K562 (cell line): ENCODE measurements around the gene CRYBG3. TPM values are rescaled to one million over a fixed set of nuclear protein-coding genes. Genes with fewer than 3 reads are reported as not detected.

Source experiments
- ATAC-seq: fragments of 200-7000 bp; cut with Tn5 transposase; 3 replicates; pipeline ENCODE4 v1.9.1; 2020; ENCODE audit warnings: moderate library complexity
- BruUV-seq: library from RNA; stranded (reverse); fragments of 400-500 nt; replicated peaks from 2 replicates; lab custom pipeline; 2021; lab: Mats Ljungman, UMichigan
- CTCF ChIA-PET: fragments of 300-600 bp; formaldehyde crosslinking; extraction: SDS; loops from one replicate; lab custom pipeline; 2021; ENCODE audit warnings: low intra/inter-chr PET ratio; lab: Yijun Ruan, JAX
- POLR2A ChIA-PET: fragments of 300-600, 350-650 bp; sonication (Branson Sonifier 250); formaldehyde crosslinking; extraction: SDS; loops from one replicate; lab custom pipeline; 2021; ENCODE audit warnings: antibody characterized with exemption, inconsistent platforms; lab: Yijun Ruan, JAX
- DNase-seq, 4 experiments: peaks; one replicate each; pipeline versions ENCODE4 v3.0.0 to v3.0.0-alpha.2; 2011 to 2018; ENCODE audit warnings: low spot score in 3 of 4, mixed read lengths in 3 of 4; ENCODE audit errors: extremely low read depth in 1 of 4
- FAIRE-seq: peaks from 2 replicates; lab custom pipeline; 2011; peaks lifted over from hg19 to GRCh38; lab: Jason Lieb, UNC
- H2AFZ ChIP-seq: 2 replicates; pipeline ENCODE4 v1.6.0; 2011; ENCODE audit warnings: low read depth, low read length, control low read depth, inconsistent platforms
- H3K27ac ChIP-seq: fragments of 200-600 bp; 3 replicates; pipeline ENCODE4 v1.8.0; 2011; ENCODE audit warnings: low read depth, mild to moderate bottlenecking, control low read depth, inconsistent platforms, low read length, moderate library complexity, mixed read lengths; ENCODE audit errors: extremely low read depth
- H3K27me3 ChIP-seq, 2 experiments: fragments of 300-600 bp in 1 of 2; 2 replicates in 1 of 2; 3 replicates in 1 of 2; pipeline versions ENCODE4 v1.6.0 to v1.8.0; 2011; ENCODE audit warnings: inconsistent platforms in 2 of 2, low read length in 2 of 2, mild to moderate bottlenecking in 1 of 2, mixed read lengths in 1 of 2, moderate library complexity in 1 of 2; ENCODE audit not compliant: control insufficient read depth in 2 of 2, insufficient read depth in 2 of 2
- H3K36me3 ChIP-seq: fragments of 300-600 bp; 3 replicates; pipeline ENCODE4 v1.8.0; 2011; ENCODE audit warnings: mild to moderate bottlenecking, low read length, inconsistent platforms; ENCODE audit not compliant: control insufficient read depth, insufficient read depth
- H3K4me1 ChIP-seq, 2 experiments: fragments of 200-600 bp in 1 of 2; replicated peaks in 1 of 2; 2 replicates in 1 of 2; 3 replicates in 1 of 2; pipeline versions ENCODE4 v1.5.1 to v1.8.0; 2011; ENCODE audit warnings: inconsistent platforms in 2 of 2, low read length in 2 of 2, mild to moderate bottlenecking in 1 of 2, mixed read lengths in 1 of 2, moderate library complexity in 1 of 2; ENCODE audit not compliant: control insufficient read depth in 2 of 2, insufficient read depth in 2 of 2
- H3K4me2 ChIP-seq: 2 replicates; pipeline ENCODE4 v1.6.1; 2011; ENCODE audit warnings: low read length, control low read depth, inconsistent platforms, mixed read lengths; ENCODE audit not compliant: insufficient read depth
- H3K4me3 ChIP-seq: fragments of 200-600 bp; sonication (generic), shearing (Covaris generic); 2 replicates; pipeline ENCODE4 v1.5.1; 2016; ENCODE audit warnings: control low read depth, inconsistent platforms
- H3K79me2 ChIP-seq: fragments of 200-600 bp; 3 replicates; pipeline ENCODE4 v1.8.0; 2011; ENCODE audit warnings: low read length, inconsistent platforms; ENCODE audit not compliant: control insufficient read depth, insufficient read depth
- H3K9ac ChIP-seq, 2 experiments: 2 replicates each; pipeline versions ENCODE4 v1.6.0 to v1.6.1; 2011; ENCODE audit warnings: low read depth in 2 of 2, low read length in 2 of 2, control low read depth in 1 of 2, inconsistent platforms in 1 of 2, mild to moderate bottlenecking in 1 of 2, mixed read lengths in 1 of 2; ENCODE audit not compliant: insufficient read depth in 1 of 2
- H3K9me1 ChIP-seq: one replicate; pipeline ENCODE4 v1.6.0; 2011; ENCODE audit warnings: inconsistent platforms, mild to moderate bottlenecking, low read length, moderate library complexity; ENCODE audit not compliant: control insufficient read depth, insufficient read depth
- H3K9me3 ChIP-seq: replicated peaks from 2 replicates; pipeline ENCODE4 v1.5.1; 2011; ENCODE audit warnings: low read depth, low read length, inconsistent platforms; ENCODE audit not compliant: control insufficient read depth, insufficient read depth
- H4K20me1 ChIP-seq: replicated peaks from 2 replicates; pipeline ENCODE4 v1.6.1; 2011; ENCODE audit warnings: low read length, inconsistent platforms, mixed read lengths; ENCODE audit not compliant: control insufficient read depth, insufficient read depth
- GATAD2A ChIP-seq: fragments of 450-650 bp; IDR thresholded peaks from 2 replicates; pipeline ENCODE4 v1.6.1; 2017
- MED1 ChIP-seq: sonication (generic); formaldehyde crosslinking; IDR thresholded peaks from 2 replicates; pipeline ENCODE4 v1.8.1; 2023; ENCODE audit warnings: missing genetic modification reagents, borderline replicate concordance
- NFYB ChIP-seq: IDR thresholded peaks from 2 replicates; pipeline ENCODE4 v1.6.1; 2011; ENCODE audit warnings: mild to moderate bottlenecking, moderate library complexity; ENCODE audit not compliant: insufficient read length; ENCODE audit errors: extremely low read depth
- POLR2AphosphoS2 ChIP-seq: IDR thresholded peaks from 2 replicates; pipeline ENCODE4 v1.6.1; 2012; ENCODE audit warnings: low read length, improper control_type of control experiment
- PRMT5 ChIP-seq: sonication (generic); formaldehyde crosslinking; IDR thresholded peaks from 2 replicates; pipeline ENCODE4 v1.5.0; 2020; ENCODE audit warnings: missing genetic modification reagents
- SAP30 ChIP-seq: fragments of 200-600 bp; sonication (generic); IDR thresholded peaks from 2 replicates; pipeline ENCODE4 v1.6.1; 2012; ENCODE audit warnings: borderline replicate concordance, low read depth, mild to moderate bottlenecking, moderate library complexity, low read length, control low read depth, inconsistent platforms; ENCODE audit not compliant: insufficient read depth, poor library complexity, severe bottlenecking
- XRCC5 ChIP-seq: fragments of 200-400 bp; formaldehyde crosslinking; IDR thresholded peaks from 2 replicates; pipeline ENCODE4 v1.6.1; 2017; ENCODE audit warnings: low read depth, mild to moderate bottlenecking, low read length
- ZBTB34 ChIP-seq: fragments of 250-450 bp; sonication (Bioruptor Pico); IDR thresholded peaks from 2 replicates; pipeline ENCODE4 v1.8.0; 2021; ENCODE audit warnings: mild to moderate bottlenecking, moderate library complexity
- ZNF143 ChIP-seq: sonication (generic); formaldehyde crosslinking; IDR thresholded peaks from 2 replicates; pipeline ENCODE4 v1.9.0; 2022; ENCODE audit warnings: mild to moderate bottlenecking, missing genetic modification reagents
- ZNF232 ChIP-seq: sonication (generic); formaldehyde crosslinking; IDR thresholded peaks from 2 replicates; pipeline ENCODE4 v1.8.0; 2022; ENCODE audit warnings: mild to moderate bottlenecking, missing genetic modification reagents
- ZNF644 ChIP-seq: fragments of 200-800 bp; sonication (Bioruptor generic); IDR thresholded peaks from 2 replicates; pipeline ENCODE4 v1.6.1; 2016; ENCODE audit warnings: low read depth, missing genetic modification characterization, missing compliant biosample characterization
- WGBS: fragments of 100-300 bp; shearing (Covaris generic); methylation state at CpG from one replicate; pipeline ENCODE4 v1.1.6; 2016; ENCODE audit warnings: low coverage, mixed read lengths; ENCODE audit not compliant: insufficient coverage; ENCODE audit errors: missing lambda C conversion rate; 5-methylcytosine and 5-hydroxymethylcytosine counted together
- in situ Hi-C: fragments of 300-500 bp; cut with MboI; formaldehyde crosslinking; loops from 4 replicates; pipeline ENCODE4 v1.15.0; 2018; ENCODE audit warnings: inconsistent platforms, mixed read lengths
- intact Hi-C: fragments of 100-400 bp; cut with micrococcal nuclease; formaldehyde crosslinking; loops from 2 replicates; pipeline ENCODE4 v1.14.2; 2022
- polyA plus RNA-seq, 8 experiments: library from polyadenylated mRNA; depleted of rRNA in 4 of 8; stranded (reverse) in 5 of 8; unstranded in 3 of 8; fragments of >200 nt; fragmentation: Nextera tagmentation in 2 of 8; fragmentation: Illumina TruSeq in 1 of 8; extraction: Ambion mirVana in 2 of 8; extraction: Trizol in 1 of 8; gene quantifications; 2 replicates each; pipeline versions ENCODE4 v1.2.1 to v1.2.3, GENCODE V29; 2011 to 2014; ENCODE audit warnings: inconsistent platforms in 1 of 8, missing spikeins in 1 of 8
- total RNA-seq, 7 experiments: library from RNA; depleted of rRNA in 6 of 7; stranded (reverse); fragments of >200 nt in 6 of 7; fragmentation: Illumina TruSeq in 2 of 7; extraction: Trizol in 2 of 7; gene quantifications; 2 replicates each; pipeline versions ENCODE4 v1.2.1 to v1.2.3, GENCODE V29; 2011 to 2021; ENCODE audit warnings: low replicate concordance in 1 of 7
- TF ChIP-seq, protein P1 (sequence below): fragments of 450-650 bp; IDR thresholded peaks from 2 replicates; pipeline ENCODE4 v1.6.1; 2017; ENCODE audit warnings: antibody characterized with exemption, mild to moderate bottlenecking

The CRYBG3 gene
- total and polyA plus RNA-seq, 9 of the 15 experiments (the other 6 are each of a cell fraction or from before 2014, with no cell fraction given): 0.08 to 0.72 (median 0.18) TPM

GRCh38 chr3:97987306-97987705, 165.5 kb downstream of the CRYBG3 start:
- BruUV-seq: no TSS peak
- Histone ChIP-seq H3K9me1 (no peaks in the 10 kb centered on the region), H4K20me1 (no peaks in the 10 kb centered on the region), H2AFZ (no peak overlapping the region), H3K36me3 (no peaks in the 10 kb centered on the region), H3K79me2 (no peaks in the 10 kb centered on the region), H3K4me1 (no peaks in the 10 kb centered on the region), H3K4me2 (no peak overlapping the region), H3K27ac (no peak overlapping the region), H3K27me3 (no peaks in the 10 kb centered on the region), H3K4me3 (no peak overlapping the region), H3K9ac (no peak overlapping the region), H3K9me3 (no peaks in the 10 kb centered on the region)
- WGBS: 0% methylated on average over 2 of the region's 2 CpGs
- FAIRE-seq: no peak
- intact Hi-C loops (no loop called here), in situ Hi-C loops (no loop called here)
- ATAC-seq: no peak
- DNase-seq: no peak
- POLR2A ChIA-PET: interaction anchor here (0.6 kb wide), 1 partner anchor 20 kb away, joined by 3 read pairs; no protein-coding TSS in a partner anchor
- CTCF ChIA-PET: no interaction called here
- TF ChIP-seq PRMT5 (no peak), POLR2AphosphoS2 (no peak), ZNF143 (CRISPR knock-in tag) (no peak), ZNF232 (no peak), SAP30 (no peak), ZNF644 (tag) (no peak), NFYB (no peak), GATAD2A (no peak), ZBTB34 (CRISPR knock-in tag) (no peak), MED1 (CRISPR knock-in tag) (no peak), XRCC5 (no peak)
- TF ChIP-seq, protein P1, sequence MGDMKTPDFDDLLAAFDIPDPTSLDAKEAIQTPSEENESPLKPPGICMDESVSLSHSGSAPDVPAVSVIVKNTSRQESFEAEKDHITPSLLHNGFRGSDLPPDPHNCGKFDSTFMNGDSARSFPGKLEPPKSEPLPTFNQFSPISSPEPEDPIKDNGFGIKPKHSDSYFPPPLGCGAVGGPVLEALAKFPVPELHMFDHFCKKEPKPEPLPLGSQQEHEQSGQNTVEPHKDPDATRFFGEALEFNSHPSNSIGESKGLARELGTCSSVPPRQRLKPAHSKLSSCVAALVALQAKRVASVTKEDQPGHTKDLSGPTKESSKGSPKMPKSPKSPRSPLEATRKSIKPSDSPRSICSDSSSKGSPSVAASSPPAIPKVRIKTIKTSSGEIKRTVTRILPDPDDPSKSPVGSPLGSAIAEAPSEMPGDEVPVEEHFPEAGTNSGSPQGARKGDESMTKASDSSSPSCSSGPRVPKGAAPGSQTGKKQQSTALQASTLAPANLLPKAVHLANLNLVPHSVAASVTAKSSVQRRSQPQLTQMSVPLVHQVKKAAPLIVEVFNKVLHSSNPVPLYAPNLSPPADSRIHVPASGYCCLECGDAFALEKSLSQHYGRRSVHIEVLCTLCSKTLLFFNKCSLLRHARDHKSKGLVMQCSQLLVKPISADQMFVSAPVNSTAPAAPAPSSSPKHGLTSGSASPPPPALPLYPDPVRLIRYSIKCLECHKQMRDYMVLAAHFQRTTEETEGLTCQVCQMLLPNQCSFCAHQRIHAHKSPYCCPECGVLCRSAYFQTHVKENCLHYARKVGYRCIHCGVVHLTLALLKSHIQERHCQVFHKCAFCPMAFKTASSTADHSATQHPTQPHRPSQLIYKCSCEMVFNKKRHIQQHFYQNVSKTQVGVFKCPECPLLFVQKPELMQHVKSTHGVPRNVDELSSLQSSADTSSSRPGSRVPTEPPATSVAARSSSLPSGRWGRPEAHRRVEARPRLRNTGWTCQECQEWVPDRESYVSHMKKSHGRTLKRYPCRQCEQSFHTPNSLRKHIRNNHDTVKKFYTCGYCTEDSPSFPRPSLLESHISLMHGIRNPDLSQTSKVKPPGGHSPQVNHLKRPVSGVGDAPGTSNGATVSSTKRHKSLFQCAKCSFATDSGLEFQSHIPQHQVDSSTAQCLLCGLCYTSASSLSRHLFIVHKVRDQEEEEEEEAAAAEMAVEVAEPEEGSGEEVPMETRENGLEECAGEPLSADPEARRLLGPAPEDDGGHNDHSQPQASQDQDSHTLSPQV: no peak
